ENCODE measurements around the gene IMP3.

The IMP3 gene

GRCh38 chr15:75672646-75673425, 32.8 kb upstream of the IMP3 start:
- DNase-seq (ENCODE audit: low read depth), result no peak

GRCh38 chr15:75671730-75672602, 31.9 kb upstream of the IMP3 start:
- DNase-seq (ENCODE audit: low read depth), result no peak

- no peak for DNase-seq (ENCODE audit: low read depth)
These were observed 29.8 kb upstream of the IMP3 start for GRCh38 chr15:75669879-75670212.

GRCh38 chr15:75669191-75669878, 29.3 kb upstream of the IMP3 start:
- DNase-seq (ENCODE audit: low read depth), result peak; percentile 4

GRCh38 chr15:75666823-75667501, 26.9 kb upstream of the IMP3 start:
- no peak for DNase-seq (ENCODE audit: low read depth)

GRCh38 chr15:75663931-75664421, 24.0 kb upstream of the IMP3 start:
- DNase-seq (ENCODE audit: low read depth), result no peak

- no peak for DNase-seq (ENCODE audit: low read depth)
These were observed 22.9 kb upstream of the IMP3 start for GRCh38 chr15:75662823-75663519.

- DNase-seq (ENCODE audit: low read depth), result no peak
These were observed 21.7 kb upstream of the IMP3 start for GRCh38 chr15:75661756-75662140.

GRCh38 chr15:75661100-75661755, 21.2 kb upstream of the IMP3 start:
- DNase-seq (ENCODE audit: low read depth), result no peak

- DNase-seq (ENCODE audit: low read depth), result no peak
These were observed 20.1 kb upstream of the IMP3 start for GRCh38 chr15:75659928-75660645.

GRCh38 chr15:75659141-75659771, 19.2 kb upstream of the IMP3 start:
- DNase-seq (ENCODE audit: low read depth), result no peak

- no peak for DNase-seq (ENCODE audit: low read depth)
These were observed 16.8 kb upstream of the IMP3 start for GRCh38 chr15:75656813-75657212.

GRCh38 chr15:75656331-75656730, 16.3 kb upstream of the IMP3 start:
- no peak for DNase-seq (ENCODE audit: low read depth)

- no peak for DNase-seq (ENCODE audit: low read depth)
These were observed 15.9 kb upstream of the IMP3 start for GRCh38 chr15:75655931-75656330.

- DNase-seq (ENCODE audit: low read depth), result no peak
These were observed 14.3 kb upstream of the IMP3 start for GRCh38 chr15:75654201-75654907.

- DNase-seq (ENCODE audit: low read depth), result no peak
These were observed 13.4 kb upstream of the IMP3 start for GRCh38 chr15:75653347-75653913.

GRCh38 chr15:75651810-75652543, 12.0 kb upstream of the IMP3 start:
- DNase-seq (ENCODE audit: low read depth), result no peak
